HG02981 (cell line): Measurements from ENCODE around the gene LMO7.

Source experiments
- ATAC-seq: cut with Tn5 transposase; IDR thresholded peaks from one replicate; pipeline ENCODE4 v1.9.1; 2021; ENCODE audit warnings: mild to moderate bottlenecking, moderate library complexity; ENCODE audit not compliant: unreplicated experiment

The LMO7 gene

DNA sequence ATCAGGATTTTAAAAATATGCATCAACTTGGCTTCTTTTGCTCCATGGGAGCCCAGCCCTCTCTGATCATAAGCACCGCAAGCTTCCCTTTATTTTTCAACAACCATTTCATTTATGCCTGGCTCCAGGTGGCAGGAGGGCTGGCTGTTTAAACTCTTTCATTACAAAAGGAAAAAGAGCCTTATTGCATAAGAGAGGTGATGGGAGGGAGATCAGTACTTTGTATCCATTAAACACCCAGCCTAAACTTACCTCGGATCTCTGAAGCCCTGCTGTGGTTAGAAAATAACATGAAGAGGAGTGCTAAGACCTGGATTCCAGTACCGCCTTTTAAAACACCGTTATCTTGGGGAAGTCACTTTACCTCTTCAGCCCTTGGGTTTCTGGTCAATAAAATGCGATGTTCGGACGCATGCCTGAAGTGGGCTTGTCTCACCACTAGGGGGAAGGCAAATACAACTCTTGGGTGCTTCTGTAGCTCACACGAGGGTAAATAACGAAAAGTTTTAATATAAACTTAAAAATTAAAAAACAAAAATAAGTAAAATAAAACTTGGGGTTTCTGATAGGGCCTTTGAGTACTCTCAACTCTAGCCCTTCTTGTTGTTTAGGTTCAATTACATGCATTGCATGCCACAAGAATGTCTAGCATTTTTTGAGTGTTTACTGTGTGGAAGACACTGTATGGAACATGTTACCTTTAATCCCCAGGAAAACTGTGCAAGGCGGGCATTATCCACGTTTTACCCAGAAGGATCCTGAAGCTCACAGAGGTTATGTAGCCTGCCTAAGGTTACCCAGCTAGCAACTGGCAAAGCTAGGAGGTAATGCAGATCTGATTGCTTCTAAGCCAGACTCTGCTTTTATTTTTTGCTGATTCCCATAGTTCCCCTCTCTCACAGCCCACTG is 240.3 kb downstream of the LMO7 start:
- ATAC-seq = peak; percentile 88

DNA sequence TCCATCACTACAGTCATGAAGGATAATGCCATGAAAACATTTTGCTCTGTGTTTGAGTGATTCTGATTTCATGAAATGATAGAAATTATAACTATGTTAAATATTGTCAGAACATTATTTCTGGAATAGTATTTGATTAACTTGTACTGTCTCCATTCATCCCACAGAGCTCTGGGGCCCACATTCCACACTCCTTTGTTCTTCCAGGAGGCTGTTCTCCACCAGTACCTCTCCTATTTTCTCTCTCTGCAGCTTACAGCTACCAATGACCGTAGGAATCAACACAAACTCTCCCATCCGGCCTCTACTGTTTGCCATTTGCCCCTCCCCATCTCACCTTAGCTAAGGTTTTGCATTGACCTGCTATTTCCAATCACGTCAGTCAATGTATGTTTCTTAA is 240.9 kb downstream of the LMO7 start:
- ATAC-seq = no peak

DNA sequence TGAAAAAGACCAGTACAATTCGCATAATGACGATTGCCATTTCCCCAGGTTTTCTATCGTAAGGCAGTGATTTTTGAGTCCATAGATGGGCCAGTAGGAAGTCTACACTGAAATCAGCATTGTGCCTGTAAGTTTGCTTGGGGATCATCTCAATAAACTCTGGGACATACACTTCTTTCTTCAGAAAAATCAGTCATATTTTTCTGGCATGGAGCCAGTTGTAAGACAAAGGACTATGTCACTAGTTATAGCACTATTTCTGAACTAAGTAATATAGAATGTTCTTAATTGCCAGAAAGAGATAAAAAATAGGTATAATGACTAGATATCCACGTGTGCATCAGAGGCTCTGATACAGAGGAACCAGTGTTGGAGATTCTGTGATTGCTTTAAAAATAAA is 243.5 kb downstream of the LMO7 start:
- no peak for ATAC-seq

DNA sequence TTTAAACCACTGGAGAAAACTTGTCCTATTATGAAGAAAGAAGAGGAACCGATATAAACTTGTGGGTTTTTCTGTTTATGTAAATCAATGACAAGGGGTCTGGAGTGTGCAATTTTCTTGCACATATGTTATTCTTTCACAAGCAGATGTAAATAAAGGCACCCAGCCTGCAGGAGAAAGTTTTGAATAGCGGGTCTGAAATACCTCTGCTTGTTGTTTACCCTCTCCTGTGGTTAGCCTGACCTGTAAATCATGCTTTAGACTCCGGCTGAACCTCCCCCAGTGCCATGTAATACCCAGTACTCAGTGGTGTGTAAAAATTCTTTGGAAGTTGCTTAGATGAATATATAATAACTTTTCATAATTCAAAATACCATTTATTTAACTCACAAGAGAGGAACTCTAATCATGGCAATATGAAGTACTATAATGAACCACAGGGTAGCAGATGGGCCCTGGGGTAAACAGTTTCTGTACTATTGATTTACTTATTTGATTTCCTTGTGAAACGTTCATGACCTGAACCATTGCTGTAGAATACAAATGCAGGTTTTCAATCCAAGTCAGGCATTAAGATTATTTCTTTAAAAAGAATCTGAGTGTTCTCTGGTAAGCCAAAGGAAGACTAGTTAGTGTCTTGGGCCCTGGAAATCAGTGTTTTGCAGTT is 245.1 kb downstream of the LMO7 start:
- ATAC-seq = peak; percentile 44

DNA sequence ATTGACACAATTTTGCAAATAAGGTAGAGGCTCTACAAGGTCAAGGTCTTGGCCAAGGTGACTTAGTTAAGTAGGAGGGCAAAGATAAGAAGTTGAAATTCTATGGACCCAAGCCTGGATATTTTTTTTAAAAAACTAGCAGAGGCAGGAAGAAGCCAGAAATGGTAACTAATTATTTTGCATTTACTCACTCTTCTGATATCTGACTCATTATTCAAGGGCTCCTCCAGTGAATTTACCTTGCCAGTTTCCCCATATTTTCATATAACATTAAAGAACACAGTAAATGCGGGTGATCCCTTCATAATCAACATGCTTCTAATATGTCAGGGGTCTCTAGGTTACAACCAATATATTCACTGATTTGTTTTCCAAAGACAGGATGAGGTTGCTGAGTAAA is 246.1 kb downstream of the LMO7 start:
- ATAC-seq = no peak

DNA sequence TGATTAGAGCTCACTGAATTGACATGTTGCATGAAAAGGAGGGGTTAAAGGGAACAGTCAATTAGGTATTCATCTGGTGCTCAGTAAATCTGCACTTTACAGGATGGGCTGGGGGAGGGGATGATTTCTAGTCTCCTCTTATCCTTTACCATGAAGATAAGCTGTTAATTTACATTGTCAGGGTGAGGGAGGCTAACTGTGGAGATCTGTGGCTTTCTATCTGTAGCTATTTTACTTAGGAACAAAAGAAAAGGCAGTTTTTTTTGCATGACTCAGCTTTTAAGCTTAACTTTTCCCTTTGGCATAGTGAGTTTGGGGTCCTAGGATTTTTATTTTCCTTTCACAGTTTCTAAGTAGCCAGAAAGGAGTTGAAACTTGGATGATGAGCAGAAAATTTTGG is 253.3 kb downstream of the LMO7 start:
- ATAC-seq = no peak

DNA sequence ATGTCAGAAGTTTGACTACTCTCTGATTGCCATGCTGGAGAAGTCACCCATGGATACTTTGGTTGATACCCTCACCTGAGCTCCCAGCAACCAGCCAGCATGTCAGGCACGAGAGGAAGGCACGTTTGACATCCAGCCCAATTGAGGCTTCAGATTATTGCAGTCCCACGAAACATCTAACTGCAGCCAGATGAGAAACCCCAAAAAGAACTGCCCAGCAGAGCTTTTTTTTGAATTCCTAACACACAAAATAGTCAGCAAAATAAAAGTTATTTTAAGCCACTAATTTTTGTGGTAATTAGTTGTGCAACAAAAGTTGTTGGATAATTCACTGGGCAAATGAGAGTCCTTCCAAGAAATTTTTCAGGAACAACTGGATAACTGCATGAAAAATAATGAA is 259.0 kb downstream of the LMO7 start:
- no peak for ATAC-seq

DNA sequence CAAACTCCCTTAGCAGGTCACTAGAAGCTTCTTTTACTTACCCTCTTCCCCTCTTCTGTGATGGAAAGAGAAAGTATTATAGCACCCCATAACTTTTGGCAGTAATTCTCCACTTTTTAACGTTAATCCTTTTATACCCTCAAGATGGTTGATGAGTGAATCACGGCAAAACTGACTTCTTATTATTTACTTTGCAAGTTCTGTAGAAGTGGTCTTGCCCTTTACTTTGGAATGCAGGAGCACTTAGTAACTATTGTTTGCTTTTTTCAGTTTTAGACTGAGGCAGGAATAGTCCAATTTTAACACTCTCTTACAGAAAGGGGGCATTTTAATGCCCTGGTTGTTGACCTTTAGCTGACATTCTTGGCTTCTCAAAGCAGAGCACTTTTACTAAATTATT is 260.1 kb downstream of the LMO7 start:
- ATAC-seq = no peak

DNA sequence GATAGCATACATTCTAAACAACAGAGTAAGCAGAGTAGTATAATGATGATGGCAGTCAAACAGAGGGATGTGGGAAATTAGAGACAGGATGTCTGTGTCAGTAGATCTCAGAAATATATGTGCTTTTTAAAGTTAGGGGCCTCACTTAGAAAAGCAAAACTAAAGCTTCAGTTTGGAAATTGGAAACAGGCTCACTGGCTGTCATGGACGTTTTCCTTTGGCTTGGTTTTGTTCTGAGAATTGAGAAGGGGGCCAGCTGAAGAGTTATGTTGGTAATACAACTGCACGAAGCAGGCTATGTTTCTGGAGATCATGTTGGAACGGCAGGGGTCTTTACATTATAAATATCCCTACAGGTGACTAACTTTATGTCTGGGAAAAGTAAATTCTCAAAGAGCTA is 261.3 kb downstream of the LMO7 start:
- no peak for ATAC-seq

DNA sequence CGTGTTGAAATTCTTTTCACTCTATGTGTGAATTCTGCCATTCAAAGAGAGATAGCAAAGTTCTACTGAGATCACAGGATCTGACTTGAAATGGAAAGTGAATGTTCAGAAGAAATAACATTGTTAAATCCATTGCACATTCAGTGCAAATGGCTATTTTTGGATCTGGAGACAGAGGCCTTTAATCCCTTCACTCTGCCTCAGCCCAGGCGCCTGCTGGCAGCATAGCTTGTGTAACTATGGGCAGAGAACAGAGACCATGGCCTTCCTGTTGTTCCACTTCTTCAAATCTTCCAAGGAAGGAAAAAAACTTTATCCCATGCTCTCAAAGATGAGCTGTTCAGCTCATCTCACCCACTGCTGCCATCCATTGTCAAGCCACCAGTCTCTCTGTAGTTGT is 265.4 kb downstream of the LMO7 start:
- no peak for ATAC-seq

DNA sequence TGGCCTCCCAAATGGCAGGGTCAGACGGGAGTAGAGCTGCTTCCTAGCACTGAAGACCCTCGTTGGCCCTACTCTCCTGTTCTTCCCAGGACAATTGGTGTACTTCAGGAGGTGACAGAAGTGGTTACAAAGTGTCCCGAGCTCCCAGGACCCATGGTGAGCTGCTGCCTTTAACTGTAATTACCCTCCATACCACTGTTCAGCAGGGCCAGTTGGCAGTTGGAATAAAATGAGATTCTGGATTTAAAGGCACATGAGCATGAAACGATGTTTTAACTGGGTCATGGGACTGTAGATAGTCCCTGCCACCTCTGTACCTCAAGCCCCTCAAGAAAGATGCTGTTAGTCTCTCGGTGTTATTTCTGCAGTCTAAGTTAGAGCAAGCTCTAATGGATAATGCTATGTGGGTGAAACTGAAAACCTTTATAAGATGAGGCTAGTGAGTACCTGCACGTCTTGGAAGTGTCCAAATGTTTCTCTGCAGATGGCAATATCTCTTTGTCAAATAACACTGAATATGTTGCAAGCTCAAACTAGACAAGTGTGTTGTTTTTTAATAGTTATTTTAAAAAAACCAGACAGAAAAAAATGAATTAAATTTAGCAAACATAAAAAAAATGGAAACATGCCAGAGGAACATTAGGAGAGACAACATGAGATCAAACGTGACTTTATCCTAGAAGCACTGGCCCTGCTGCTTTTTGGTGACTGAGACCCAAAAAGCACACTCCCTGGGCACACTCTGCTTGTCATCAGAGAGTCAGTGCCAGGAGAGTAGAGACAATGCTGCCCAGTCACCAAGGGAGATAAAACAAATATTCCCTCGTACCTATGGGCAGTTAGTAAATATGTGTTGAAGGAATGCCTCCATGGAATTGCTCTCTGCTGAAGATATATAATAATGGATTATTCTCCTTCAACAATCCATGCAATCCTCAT is 266.3 kb downstream of the LMO7 start:
- no peak for ATAC-seq

DNA sequence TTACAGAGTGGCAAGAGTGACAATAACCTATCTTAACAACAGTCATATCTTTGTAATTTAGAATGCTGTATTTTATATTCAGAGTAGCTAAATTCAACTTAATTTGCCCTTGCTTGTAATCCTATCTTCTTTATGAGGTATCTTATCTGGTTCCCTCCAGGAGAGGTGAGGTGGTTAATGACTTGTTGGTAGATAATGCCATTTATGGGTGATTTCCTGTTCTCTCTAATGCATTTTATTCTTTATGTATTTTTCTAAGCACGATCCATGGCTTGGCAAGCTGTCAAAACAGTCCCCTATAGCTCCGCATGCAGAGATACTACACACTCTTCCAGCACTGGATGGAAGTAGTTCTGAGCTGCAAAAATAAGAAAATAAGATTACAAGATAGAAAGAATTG is 267.9 kb downstream of the LMO7 start:
- no peak for ATAC-seq

DNA sequence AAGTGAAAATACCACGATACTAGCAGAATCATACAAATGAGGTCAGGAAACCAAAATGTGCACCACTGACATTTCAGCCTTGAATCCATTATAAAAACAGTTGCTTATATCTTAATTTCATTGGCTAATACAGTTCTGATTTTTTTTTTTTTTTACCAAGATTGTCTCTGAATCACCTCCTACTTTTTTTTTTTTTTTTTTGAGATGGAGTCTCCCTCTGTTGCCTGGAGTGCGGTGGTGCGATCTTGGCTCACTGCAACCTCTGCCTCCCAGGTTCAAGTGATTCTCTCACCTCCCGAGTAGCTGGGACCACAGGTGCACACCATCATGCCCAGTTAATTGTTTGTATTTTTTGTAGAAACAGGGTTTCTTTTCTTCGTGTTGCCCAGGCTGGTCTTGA is 270.2 kb downstream of the LMO7 start:
- ATAC-seq = no peak

DNA sequence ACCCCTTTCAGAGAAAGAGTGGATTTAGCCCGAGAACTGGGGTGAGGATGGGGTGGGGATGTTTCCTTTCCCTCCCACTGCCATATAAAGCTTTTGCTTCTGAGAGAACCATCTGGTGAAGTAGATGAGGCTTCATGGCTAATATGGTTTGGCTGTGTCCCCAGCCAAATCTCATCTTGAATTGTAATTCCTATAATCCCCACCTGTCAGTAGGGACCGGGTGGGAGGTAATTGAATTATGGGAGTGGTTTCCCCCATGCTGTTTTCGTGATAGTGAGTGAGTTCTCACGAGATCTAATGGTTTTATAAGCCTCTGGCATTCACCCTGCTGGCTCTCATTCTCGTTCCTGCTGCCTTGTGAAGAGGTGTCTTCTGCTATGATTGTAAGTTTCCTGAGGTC is 270.9 kb downstream of the LMO7 start:
- no peak for ATAC-seq

DNA sequence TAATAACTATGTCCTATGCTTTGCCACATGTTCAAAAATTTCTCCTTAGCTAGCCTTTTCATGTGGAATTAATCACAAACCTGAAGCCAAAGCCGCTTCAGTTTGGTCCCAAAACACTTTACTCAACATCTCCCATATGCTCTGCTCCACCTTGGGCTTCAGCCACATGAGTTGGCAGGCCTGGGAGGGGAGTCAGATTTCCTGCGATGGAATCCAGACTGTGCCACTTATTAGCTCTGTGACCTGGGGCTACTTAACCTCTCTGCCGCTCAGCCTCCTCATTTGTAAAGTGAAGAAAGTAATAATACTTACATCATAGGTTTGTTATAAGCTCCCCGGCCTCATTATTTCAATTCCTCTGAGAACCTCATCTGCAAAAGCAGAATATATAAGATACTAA is 272.0 kb downstream of the LMO7 start:
- no peak for ATAC-seq
